NCI-H1436 treated with DMSO at 0.1 percent for 48 hours (cell line): Measurements from ENCODE around the gene IMPA2.

Source experiments
- DNase-seq: peaks from one replicate; lab custom pipeline; 2025; lab: John Stamatoyannopoulos, UW

IMPA2 gene

GRCh38 chr18:12008842-12009580, 27.7 kb downstream of the IMPA2 start:
- no peak for DNase-seq

GRCh38 chr18:12009581-12010140, 28.4 kb downstream of the IMPA2 start:
- no peak for DNase-seq

- no peak for DNase-seq
Observed at GRCh38 chr18:12010187-12010802, 29.0 kb downstream of the IMPA2 start.

GRCh38 chr18:12011199-12011956, 30.1 kb downstream of the IMPA2 start:
- DNase-seq: no peak

GRCh38 chr18:12011957-12012549, 30.7 kb downstream of the IMPA2 start:
- no peak for DNase-seq

- DNase-seq: no peak
Observed at GRCh38 chr18:12012697-12013096, 31.4 kb downstream of the IMPA2 start.

- no peak for DNase-seq
Observed at GRCh38 chr18:12013186-12013916, 32.0 kb downstream of the IMPA2 start.

GRCh38 chr18:12014086-12014485, 32.8 kb downstream of the IMPA2 start:
- no peak for DNase-seq

- DNase-seq: no peak
Observed at GRCh38 chr18:12014521-12015415, 33.5 kb downstream of the IMPA2 start.

- DNase-seq: no peak
Observed at GRCh38 chr18:12015416-12016062, 34.2 kb downstream of the IMPA2 start.

- no peak for DNase-seq
Observed at GRCh38 chr18:12017081-12017480, 35.8 kb downstream of the IMPA2 start.

GRCh38 chr18:12018861-12019260, 37.6 kb downstream of the IMPA2 start:
- no peak for DNase-seq

GRCh38 chr18:12021077-12021476, 39.8 kb downstream of the IMPA2 start:
- no peak for DNase-seq

- no peak for DNase-seq
Observed at GRCh38 chr18:12021596-12021995, 40.3 kb downstream of the IMPA2 start.

- no peak for DNase-seq
Observed at GRCh38 chr18:12023375-12023774, 42.1 kb downstream of the IMPA2 start.

- no peak for DNase-seq
Observed at GRCh38 chr18:12026562-12026961, 45.3 kb downstream of the IMPA2 start.

- no peak for DNase-seq
Observed at GRCh38 chr18:12027046-12027445, 45.7 kb downstream of the IMPA2 start.

- no peak for DNase-seq
Observed at GRCh38 chr18:12027480-12027879, 46.2 kb downstream of the IMPA2 start.

GRCh38 chr18:12028040-12028628, 46.8 kb downstream of the IMPA2 start:
- no peak for DNase-seq

- no peak for DNase-seq
Observed at GRCh38 chr18:12028674-12029073, 47.4 kb downstream of the IMPA2 start.
